G401.6 (cell line): ENCODE data around the gene TMCO6.
"Not testable (repeated sequence)": the region's sequence is repeated elsewhere in the genome, so short reads cannot be mapped to it uniquely, and the experiment has no call there.

Source experiments
- FAIRE-seq: peaks from 2 replicates; lab custom pipeline; 2012; peaks lifted over from hg19 to GRCh38; lab: Jason Lieb, UNC

The TMCO6 gene

GRCh38 chr5:140630292-140631035 is 8.8 kb upstream of the TMCO6 start:
- FAIRE-seq, result no peak

- no peak for FAIRE-seq
Measured at GRCh38 chr5:140631036-140631417, 8.2 kb upstream of the TMCO6 start.

GRCh38 chr5:140631831-140632365 is 7.4 kb upstream of the TMCO6 start:
- no peak for FAIRE-seq

GRCh38 chr5:140632366-140633020 is 6.8 kb upstream of the TMCO6 start:
- FAIRE-seq, result no peak

- no peak for FAIRE-seq
Measured at GRCh38 chr5:140633021-140633471, 6.2 kb upstream of the TMCO6 start, which contains the start of gene CD14. Gene CD14, minus strand, starts transcription at chr5:140633175. Its CDS starts 104 bp downstream, at chr5:140633071.

- FAIRE-seq, result no peak
Measured at GRCh38 chr5:140633501-140633900, 5.8 kb upstream of the TMCO6 start.

- FAIRE-seq, result no peak
Measured at GRCh38 chr5:140634103-140634502, 5.1 kb upstream of the TMCO6 start.

GRCh38 chr5:140635291-140636257 is 3.7 kb upstream of the TMCO6 start:
- FAIRE-seq, result no peak

- no peak for FAIRE-seq
Measured at GRCh38 chr5:140637371-140638100, 1.7 kb upstream of the TMCO6 start.

- not testable (repeated sequence) for FAIRE-seq
Measured at GRCh38 chr5:140638898-140639147, 428 bp upstream of the TMCO6 start.

- FAIRE-seq, result no peak
Measured at GRCh38 chr5:140641716-140642115, 2.5 kb downstream of the TMCO6 start.

GRCh38 chr5:140642718-140643117 is 3.5 kb downstream of the TMCO6 start:
- FAIRE-seq, result no peak

GRCh38 chr5:140647042-140647419 is 7.8 kb downstream of the TMCO6 start:
- FAIRE-seq, result no peak

- FAIRE-seq, result no peak
Measured at GRCh38 chr5:140658870-140659269, 19.6 kb downstream of the TMCO6 start.

GRCh38 chr5:140660371-140660770 is 21.1 kb downstream of the TMCO6 start:
- FAIRE-seq, result not testable (repeated sequence)

- FAIRE-seq, result no peak
Measured at GRCh38 chr5:140664030-140664358, 24.7 kb downstream of the TMCO6 start.

GRCh38 chr5:140664359-140665119 is 25.3 kb downstream of the TMCO6 start, which contains the start of gene WDR55:
Gene WDR55, plus strand, starts transcription at chr5:140664904. Its CDS starts 9 bp downstream, at chr5:140664913.
- FAIRE-seq, result peak; percentile 45

GRCh38 chr5:140671035-140671434 is 31.8 kb downstream of the TMCO6 start:
- FAIRE-seq, result not testable (repeated sequence)

GRCh38 chr5:140671472-140672125 is 32.3 kb downstream of the TMCO6 start:
- no peak for FAIRE-seq

- no peak for FAIRE-seq
Measured at GRCh38 chr5:140672455-140673186, 33.4 kb downstream of the TMCO6 start.
